GM21786 (cell line): ENCODE data around the gene PPP1CC.
"Not testable (repeated sequence)": the region's sequence is repeated elsewhere in the genome, so short reads cannot be mapped to it uniquely, and the experiment has no call there.

ENCODE experiments used
- ATAC-seq: cut with Tn5 transposase; IDR thresholded peaks from one replicate; pipeline ENCODE4 v1.9.1; 2021; ENCODE audit not compliant: unreplicated experiment

Gene PPP1CC

GRCh38 chr12:110742718-110743570 is at the start of gene PPP1CC:
Gene PPP1CC, minus strand, starts transcription at chr12:110742891. Its CDS starts 184 bp downstream, at chr12:110742707.
- ATAC-seq, result peak; percentile 72

GRCh38 chr12:110791589-110791988 is 48.9 kb upstream of the PPP1CC start:
- no peak for ATAC-seq

GRCh38 chr12:110790301-110790700 is 47.6 kb upstream of the PPP1CC start:
- no peak for ATAC-seq

- ATAC-seq, result no peak
These were observed 43.3 kb upstream of the PPP1CC start for GRCh38 chr12:110786012-110786411.

GRCh38 chr12:110785240-110785639 is 42.5 kb upstream of the PPP1CC start:
- no peak for ATAC-seq

GRCh38 chr12:110782922-110783321 is 40.2 kb upstream of the PPP1CC start:
- ATAC-seq, result no peak

- ATAC-seq, result no peak
These were observed 39.4 kb upstream of the PPP1CC start for GRCh38 chr12:110782094-110782493.

GRCh38 chr12:110780448-110780847 is 37.8 kb upstream of the PPP1CC start:
- no peak for ATAC-seq

GRCh38 chr12:110778833-110779577 is 36.3 kb upstream of the PPP1CC start:
- ATAC-seq, result no peak

GRCh38 chr12:110776410-110776809 is 33.7 kb upstream of the PPP1CC start:
- ATAC-seq, result peak; percentile 96

- ATAC-seq, result no peak
These were observed 33.3 kb upstream of the PPP1CC start for GRCh38 chr12:110775997-110776396.

- no peak for ATAC-seq
These were observed 32.1 kb upstream of the PPP1CC start for GRCh38 chr12:110774824-110775223.

GRCh38 chr12:110768960-110769359 is 26.3 kb upstream of the PPP1CC start:
- no peak for ATAC-seq

- ATAC-seq, result no peak
These were observed 25.2 kb upstream of the PPP1CC start for GRCh38 chr12:110767863-110768262.

GRCh38 chr12:110766311-110767154 is 23.8 kb upstream of the PPP1CC start:
- no peak for ATAC-seq

- not testable (repeated sequence) for ATAC-seq
These were observed 22.9 kb upstream of the PPP1CC start for GRCh38 chr12:110765572-110765971.

- ATAC-seq, result no peak
These were observed 22.4 kb upstream of the PPP1CC start for GRCh38 chr12:110765111-110765510.

GRCh38 chr12:110763583-110763982 is 20.9 kb upstream of the PPP1CC start:
- no peak for ATAC-seq

- ATAC-seq, result no peak
These were observed 20.2 kb upstream of the PPP1CC start for GRCh38 chr12:110762891-110763290.

- ATAC-seq, result no peak
These were observed 17.5 kb upstream of the PPP1CC start for GRCh38 chr12:110760204-110760609.

GRCh38 chr12:110758922-110759321 is 16.2 kb upstream of the PPP1CC start:
- no peak for ATAC-seq
